Tibial nerve (tissue), 3 donors: ENCODE data around the gene ADCY2.

Experiments used
- CTCF ChIP-seq, 5 experiments: fragments of 200-600 bp in 3 of 5; fragments of 450-650 bp in 2 of 5; sonication (generic) in 3 of 5; IDR thresholded peaks; one replicate each; pipeline ENCODE4 v1.5.1; 2016 to 2019; ENCODE audit warnings: antibody characterized with exemption in 5 of 5, mild to moderate bottlenecking in 3 of 5, moderate library complexity in 2 of 5
- POLR2A ChIP-seq, 2 donors: fragments of 450-650 bp; IDR thresholded peaks; one replicate each; pipeline ENCODE4 v1.6.1; 2017; ENCODE audit warnings: antibody characterized with exemption in 2 of 2, mild to moderate bottlenecking in 2 of 2, moderate library complexity in 2 of 2

GRCh38 chr5:7628248-7628647, 232.3 kb downstream of the ADCY2 start:
- TF ChIP-seq CTCF (IDR thresholded peaks at IDR 0.05) (no peak), POLR2A (IDR thresholded peaks at IDR 0.05) (no peak)
